LNCAP (cell line): ENCODE results near the gene KBTBD8.

ENCODE experiments used
- CTCF ChIP-seq: fragments of 450-650 bp; IDR thresholded peaks from 2 replicates; pipeline ENCODE4 v1.5.1; 2017; ENCODE audit warnings: mild to moderate bottlenecking

KBTBD8 gene

GRCh38 chr3:66998113-66998903 lies at the start of gene KBTBD8:
TSS of gene KBTBD8 (plus strand) at chr3:66998307. CDS start at chr3:66998356, 49 bp downstream.
- TF ChIP-seq CTCF: no peak

- TF ChIP-seq CTCF: no peak
Observed at GRCh38 chr3:66948838-66949237, 49.3 kb upstream of the KBTBD8 start.

GRCh38 chr3:66949898-66950297 lies 48.2 kb upstream of the KBTBD8 start:
- no peak for TF ChIP-seq CTCF

- no peak for TF ChIP-seq CTCF
Observed at GRCh38 chr3:66952357-66952756, 45.8 kb upstream of the KBTBD8 start.

GRCh38 chr3:66953934-66954445 lies 44.1 kb upstream of the KBTBD8 start:
- TF ChIP-seq CTCF: no peak

GRCh38 chr3:66956742-66957141 lies 41.4 kb upstream of the KBTBD8 start:
- TF ChIP-seq CTCF: no peak

GRCh38 chr3:66957367-66957766 lies 40.7 kb upstream of the KBTBD8 start:
- TF ChIP-seq CTCF: no peak
